ENCODE data around the gene CPNE2. TPM values are rescaled to one million over a fixed set of nuclear protein-coding genes. Genes with fewer than 3 reads are reported as not detected.

Gene CPNE2
- total RNA-seq, 1 donor from 2014 or later: 64.5 TPM

DNA sequence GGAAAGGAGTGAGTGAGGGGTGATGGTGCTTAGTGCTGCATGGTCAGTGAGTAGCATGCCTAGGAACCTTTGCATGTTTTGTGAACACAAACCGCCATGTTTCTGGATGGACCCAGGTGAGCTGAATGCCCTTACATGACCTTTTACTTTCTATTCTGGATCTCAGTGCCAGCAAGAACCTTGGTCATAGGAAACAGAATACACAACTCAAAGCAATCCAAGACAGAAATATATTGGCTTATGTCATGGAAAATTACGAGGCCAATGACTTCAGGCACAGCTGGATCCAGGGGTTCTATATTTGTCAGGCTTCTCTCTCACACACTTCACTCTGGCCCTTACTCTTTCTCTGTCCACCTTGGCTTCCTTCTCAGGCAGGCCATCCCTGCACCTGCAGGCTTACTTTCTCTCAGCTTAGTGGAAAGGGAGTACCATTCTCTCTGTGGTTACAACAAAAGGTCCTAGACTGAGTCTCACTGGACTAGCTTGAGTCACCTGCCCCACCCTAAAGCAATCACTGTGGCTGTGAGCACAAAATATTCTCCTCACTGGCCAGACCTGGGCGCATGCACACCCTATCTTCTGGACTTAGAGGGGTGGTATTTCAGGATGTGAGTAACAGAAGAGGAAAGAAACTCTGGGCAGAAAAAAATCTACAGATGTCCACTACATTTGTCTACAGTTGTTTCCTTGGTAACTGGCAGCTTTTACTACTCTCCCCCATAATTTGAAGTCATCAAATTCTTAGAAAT, 20.4 kb upstream of the CPNE2 start:
- H3K4me1 ChIP-seq: no peaks in the 10 kb centered on the region
- H3K9me3 ChIP-seq: no peaks in the 10 kb centered on the region
- TF ChIP-seq, protein P1, sequence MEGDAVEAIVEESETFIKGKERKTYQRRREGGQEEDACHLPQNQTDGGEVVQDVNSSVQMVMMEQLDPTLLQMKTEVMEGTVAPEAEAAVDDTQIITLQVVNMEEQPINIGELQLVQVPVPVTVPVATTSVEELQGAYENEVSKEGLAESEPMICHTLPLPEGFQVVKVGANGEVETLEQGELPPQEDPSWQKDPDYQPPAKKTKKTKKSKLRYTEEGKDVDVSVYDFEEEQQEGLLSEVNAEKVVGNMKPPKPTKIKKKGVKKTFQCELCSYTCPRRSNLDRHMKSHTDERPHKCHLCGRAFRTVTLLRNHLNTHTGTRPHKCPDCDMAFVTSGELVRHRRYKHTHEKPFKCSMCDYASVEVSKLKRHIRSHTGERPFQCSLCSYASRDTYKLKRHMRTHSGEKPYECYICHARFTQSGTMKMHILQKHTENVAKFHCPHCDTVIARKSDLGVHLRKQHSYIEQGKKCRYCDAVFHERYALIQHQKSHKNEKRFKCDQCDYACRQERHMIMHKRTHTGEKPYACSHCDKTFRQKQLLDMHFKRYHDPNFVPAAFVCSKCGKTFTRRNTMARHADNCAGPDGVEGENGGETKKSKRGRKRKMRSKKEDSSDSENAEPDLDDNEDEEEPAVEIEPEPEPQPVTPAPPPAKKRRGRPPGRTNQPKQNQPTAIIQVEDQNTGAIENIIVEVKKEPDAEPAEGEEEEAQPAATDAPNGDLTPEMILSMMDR (IDR thresholded peaks at IDR 0.05): no peak
- H3K27me3 ChIP-seq: no peaks in the 10 kb centered on the region
- peaks cover 10% of the 10 kb centered on the region for H3K36me3 ChIP-seq
- ATAC-seq (no peak), DNase-seq (no peak)
- intact Hi-C loops (cut with DNase I): no loop called here
- H3K4me3 ChIP-seq: no peak overlapping the region
- H3K27ac ChIP-seq: no peak overlapping the region

DNA sequence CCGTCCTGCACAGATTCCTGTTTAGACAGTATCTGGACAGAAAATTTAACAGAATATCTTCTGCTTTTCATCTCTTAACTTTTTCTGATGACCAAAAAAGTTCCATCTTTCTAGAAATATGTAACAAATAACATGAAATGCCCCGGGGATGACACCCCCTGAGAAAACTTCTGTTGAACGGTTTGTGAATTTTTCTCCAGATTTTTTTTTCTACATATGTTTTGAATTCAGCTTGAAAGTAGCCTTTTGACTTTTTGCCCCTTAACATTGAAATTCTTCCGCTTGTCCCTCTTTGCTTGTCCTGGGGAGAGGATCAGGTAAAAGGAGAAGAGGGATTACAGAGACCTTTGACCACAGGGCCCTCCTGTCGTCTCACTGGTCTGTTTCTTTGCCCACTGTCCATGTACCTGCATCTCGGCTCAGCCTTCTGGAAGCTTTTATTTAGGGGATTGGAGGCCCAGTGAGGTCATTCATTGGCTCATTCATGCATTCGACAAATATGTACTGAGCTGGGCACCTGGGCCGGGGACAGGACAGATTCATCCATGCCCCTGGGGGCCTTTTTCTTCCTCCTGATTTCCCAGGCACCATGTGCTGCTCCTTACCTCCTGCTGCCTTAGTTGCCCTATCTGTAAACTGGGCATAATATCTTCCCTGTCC, 19.6 kb upstream of the CPNE2 start:
- H3K4me1 ChIP-seq: no peaks in the 10 kb centered on the region
- intact Hi-C loops (cut with DNase I): no loop called here
- H3K27ac ChIP-seq: no peak overlapping the region
- DNase-seq (no peak), ATAC-seq (no peak)
- peaks cover 16% of the 10 kb centered on the region for H3K36me3 ChIP-seq
- H3K9me3 ChIP-seq: no peaks in the 10 kb centered on the region
- TF ChIP-seq, protein P1 (IDR thresholded peaks at IDR 0.05): no peak
- no peaks in the 10 kb centered on the region for H3K27me3 ChIP-seq
- no peak overlapping the region for H3K4me3 ChIP-seq

DNA sequence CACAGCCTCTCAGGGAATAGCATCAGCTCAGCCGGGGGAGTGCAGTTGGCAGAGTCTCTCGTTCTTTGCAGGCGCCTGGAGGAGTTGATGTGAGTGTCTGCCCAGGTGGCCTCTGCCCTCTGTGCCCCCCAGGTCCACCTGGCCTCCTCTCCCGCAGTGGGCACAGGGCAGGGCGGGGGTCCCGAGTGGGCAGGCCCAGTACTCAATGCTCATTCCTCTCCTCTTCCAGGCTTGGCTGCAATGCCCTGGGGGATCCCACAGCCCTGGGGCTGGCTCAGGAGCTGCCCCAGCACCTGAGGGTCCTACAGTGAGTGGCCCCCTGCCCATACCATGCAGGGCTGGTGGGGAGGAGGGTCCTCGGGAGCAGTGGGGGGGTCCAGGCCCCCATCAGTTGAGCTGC, 14.7 kb upstream of the CPNE2 start:
- no peaks in the 10 kb centered on the region for H3K4me1 ChIP-seq
- no peak overlapping the region for H3K27ac ChIP-seq
- no peaks in the 10 kb centered on the region for H3K9me3 ChIP-seq
- intact Hi-C loops (cut with DNase I): no loop called here
- H3K27me3 ChIP-seq: no peaks in the 10 kb centered on the region
- H3K4me3 ChIP-seq: no peak overlapping the region
- no peak for DNase-seq
- no peak for ATAC-seq
- H3K36me3 ChIP-seq: peaks cover 11% of the 10 kb centered on the region
- TF ChIP-seq, protein P1 (IDR thresholded peaks at IDR 0.05): no peak

DNA sequence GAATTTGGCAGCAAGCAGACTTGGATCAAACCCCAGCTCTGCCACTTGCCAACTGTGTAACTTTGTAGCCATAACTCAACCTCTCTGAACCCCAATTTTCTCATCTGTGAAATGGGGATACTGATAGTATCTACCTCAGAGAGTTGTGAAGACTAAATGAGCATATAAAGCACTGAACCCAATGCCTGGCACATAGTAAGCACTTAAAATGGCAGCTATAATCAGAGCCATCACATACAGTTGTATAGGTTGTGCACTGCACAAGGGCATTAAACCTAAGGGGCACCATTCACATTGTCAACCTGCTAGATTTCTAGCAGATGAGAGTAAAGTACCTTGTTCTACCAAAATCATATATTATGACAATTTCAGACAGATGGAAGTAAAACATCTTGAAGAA, 10.6 kb upstream of the CPNE2 start:
- H3K27ac ChIP-seq: no peak overlapping the region
- TF ChIP-seq, protein P1 (IDR thresholded peaks at IDR 0.05): no peak
- no peak for DNase-seq
- peaks cover 9% of the 10 kb centered on the region for H3K4me1 ChIP-seq
- H3K27me3 ChIP-seq: no peaks in the 10 kb centered on the region
- no peak overlapping the region for H3K4me3 ChIP-seq
- no peak for ATAC-seq
- intact Hi-C loops (cut with DNase I): no loop called here
- H3K36me3 ChIP-seq: peaks cover 9% of the 10 kb centered on the region
- no peaks in the 10 kb centered on the region for H3K9me3 ChIP-seq

DNA sequence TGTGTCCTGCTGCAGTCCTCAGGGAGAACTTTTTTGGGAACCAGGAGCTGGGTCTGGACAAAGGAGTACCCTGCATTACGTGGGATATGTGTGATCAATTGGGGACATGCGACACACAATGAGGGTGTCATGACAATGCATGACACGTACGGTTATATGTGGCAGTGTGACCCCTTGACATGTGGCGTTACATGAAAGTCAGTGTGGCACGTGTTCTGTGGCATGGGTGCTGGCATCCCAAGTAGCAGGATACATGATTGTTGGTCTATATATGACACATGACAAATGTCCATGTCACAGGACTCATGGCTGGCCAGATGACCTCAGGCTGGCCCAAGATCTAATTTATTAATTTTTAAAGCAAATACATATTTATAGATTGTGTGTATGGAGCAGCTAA, 9.7 kb upstream of the CPNE2 start:
- DNase-seq (no peak), ATAC-seq (no peak)
- Histone ChIP-seq H3K27me3 (no peaks in the 10 kb centered on the region), H3K4me1 (peaks cover 9% of the 10 kb centered on the region), H3K9me3 (no peaks in the 10 kb centered on the region), H3K36me3 (no peaks in the 10 kb centered on the region), H3K27ac (no peak overlapping the region), H3K4me3 (no peak overlapping the region)
- intact Hi-C loops (cut with DNase I): no loop called here
- TF ChIP-seq, protein P1 (IDR thresholded peaks at IDR 0.05): no peak
